A549 (cell line): Measurements from ENCODE around the gene TPSG1. TPM values are rescaled to one million over a fixed set of nuclear protein-coding genes. Genes with fewer than 3 reads are reported as not detected.

Experiments
- ATAC-seq, 2 experiments: fragments of 200-7000 bp in 1 of 2; fragments of >200 bp in 1 of 2; cut with Nextera tagmentation in 1 of 2; cut with Tn5 transposase in 1 of 2; 3 replicates each; pipeline versions ENCODE4 v1.8.0 to v1.9.1; 2018 to 2020; ENCODE audit warnings: mild to moderate bottlenecking in 1 of 2, moderate library complexity in 1 of 2
- CTCF ChIA-PET: fragments of 300-600 bp; sonication (Branson Sonifier 250); formaldehyde crosslinking; extraction: SDS; loops from one replicate; lab custom pipeline; 2021; ENCODE audit warnings: antibody characterized with exemption, inconsistent platforms; lab: Yijun Ruan, JAX
- POLR2A ChIA-PET: fragments of 350-600 bp; formaldehyde crosslinking; extraction: SDS; loops from one replicate; lab custom pipeline; 2021; ENCODE audit warnings: antibody characterized with exemption, inconsistent platforms; lab: Yijun Ruan, JAX
- DNase-seq, 2 experiments: peaks; one replicate each; pipeline versions ENCODE4 v3.0.0 to v3.0.0-alpha.2; 2011 to 2016; ENCODE audit warnings: low read depth in 1 of 2, low spot score in 1 of 2
- FAIRE-seq: peaks from 2 replicates; lab custom pipeline; 2011; peaks lifted over from hg19 to GRCh38; lab: Jason Lieb, UNC
- H3K27ac ChIP-seq, 2 experiments: fragments of >200 bp; sonication (Bioruptor Twin); formaldehyde crosslinking; 3 replicates each; pipeline ENCODE4 v1.5.1; 2016 to 2017
- H3K4me1 ChIP-seq: fragments of >200 bp; sonication (Bioruptor Twin); formaldehyde crosslinking; 3 replicates; pipeline ENCODE4 v1.6.1; 2016
- H3K4me2 ChIP-seq: fragments of >200 bp; sonication (Bioruptor Twin); formaldehyde crosslinking; 3 replicates; pipeline ENCODE4 v1.6.1; 2016
- H3K4me3 ChIP-seq: fragments of >200 bp; sonication (Bioruptor Twin); formaldehyde crosslinking; 3 replicates; pipeline ENCODE4 v1.5.1; 2016
- H3K9me3 ChIP-seq: fragments of >200 bp; sonication (Bioruptor Twin); formaldehyde crosslinking; 3 replicates; pipeline ENCODE4 v1.6.1; 2016
- BHLHE40 ChIP-seq: IDR thresholded peaks from 2 replicates; pipeline ENCODE4 v1.6.1; 2012; ENCODE audit warnings: low read depth, low read length, inconsistent platforms
- CBX8 ChIP-seq: fragments of 200-600 bp; sonication (generic); IDR thresholded peaks from 2 replicates; pipeline ENCODE4 v1.6.1; 2016
- CTCF ChIP-seq: fragments of >200 bp; sonication (Bioruptor Twin); formaldehyde crosslinking; IDR thresholded peaks from 3 replicates; pipeline ENCODE4 v1.5.1; 2016
- EHF ChIP-seq: fragments of 250-450 bp; sonication (Bioruptor Pico); IDR thresholded peaks from 2 replicates; pipeline ENCODE4 v1.5.0; 2020; ENCODE audit warnings: mild to moderate bottlenecking
- EHMT2 ChIP-seq: fragments of 200-600 bp; sonication (generic); IDR thresholded peaks from 2 replicates; pipeline ENCODE4 v1.6.1; 2016; ENCODE audit warnings: antibody characterized with exemption, low read depth, mild to moderate bottlenecking, moderate library complexity
- FOSB ChIP-seq: fragments of 250-450 bp; sonication (Bioruptor Pico); IDR thresholded peaks from 2 replicates; pipeline ENCODE4 v1.5.0; 2020; ENCODE audit warnings: mild to moderate bottlenecking, moderate library complexity
- HDAC2 ChIP-seq: fragments of 200-600 bp; sonication (generic); IDR thresholded peaks from 2 replicates; pipeline ENCODE4 v1.6.1; 2016
- HMGXB4 ChIP-seq: fragments of 250-450 bp; sonication (Bioruptor Pico); IDR thresholded peaks from 2 replicates; pipeline ENCODE4 v1.5.0; 2021; ENCODE audit warnings: mild to moderate bottlenecking, moderate library complexity, borderline replicate concordance
- HOXA7 ChIP-seq: fragments of 250-450 bp; sonication (Bioruptor Pico); IDR thresholded peaks from 2 replicates; pipeline ENCODE4 v1.5.0; 2020; ENCODE audit warnings: mild to moderate bottlenecking, moderate library complexity
- JUNB ChIP-seq: fragments of >200 bp; sonication (Bioruptor Twin); formaldehyde crosslinking; IDR thresholded peaks from 2 replicates; pipeline ENCODE4 v1.6.1; 2016
- KDM1A ChIP-seq: fragments of 200-600 bp; sonication (generic); IDR thresholded peaks from 2 replicates; pipeline ENCODE4 v1.6.1; 2016; ENCODE audit warnings: low read depth, mild to moderate bottlenecking
- MAZ ChIP-seq: fragments of 150-350 bp; IDR thresholded peaks from 2 replicates; pipeline ENCODE4 v1.6.1; 2014; ENCODE audit warnings: antibody characterized with exemption, low read depth, low read length, borderline replicate concordance
- MYC ChIP-seq: IDR thresholded peaks from 2 replicates; pipeline ENCODE4 v1.6.1; 2012; ENCODE audit warnings: mild to moderate bottlenecking, inconsistent platforms, low read length, improper control_type of control experiment, borderline replicate concordance
- RAD21 ChIP-seq, 2 experiments: fragments of >200 bp in 1 of 2; sonication (Bioruptor Twin) in 1 of 2; formaldehyde crosslinking in 1 of 2; IDR thresholded peaks in 1 of 2; conservative IDR thresholded peaks in 1 of 2; 2 replicates in 1 of 2; 3 replicates in 1 of 2; pipeline ENCODE4 v1.6.1; 2012 to 2018; ENCODE audit warnings: inconsistent platforms in 1 of 2
- RFX5 ChIP-seq: fragments of 450-650 bp; IDR thresholded peaks from 2 replicates; pipeline ENCODE4 v1.7.1; 2014; ENCODE audit warnings: antibody characterized with exemption, mild to moderate bottlenecking, moderate library complexity
- SMC3 ChIP-seq: fragments of >200 bp; sonication (Bioruptor Twin); formaldehyde crosslinking; IDR thresholded peaks from 3 replicates; pipeline ENCODE4 v1.6.1; 2018; ENCODE audit warnings: inconsistent platforms
- SREBF2 ChIP-seq: fragments of 450-650 bp; IDR thresholded peaks from 2 replicates; pipeline ENCODE4 v1.6.1; 2014; ENCODE audit warnings: mild to moderate bottlenecking, moderate library complexity
- WGBS: methylation state at CpG from one replicate; pipeline ENCODE4 v1.1.6; 2017; ENCODE audit errors: missing lambda C conversion rate; 5-methylcytosine and 5-hydroxymethylcytosine counted together
- polyA plus RNA-seq, 4 experiments: library from polyadenylated mRNA; depleted of rRNA in 3 of 4; stranded (reverse); fragments of >200 nt; fragmentation: RNase III in 1 of 4; extraction: RNeasy Plus Mini Kit Qiagen cat#74134 plus additional on column Dnase treatment in 1 of 4; gene quantifications; 2 replicates in 3 of 4; 3 replicates in 1 of 4; pipeline ENCODE4 v1.2.3, GENCODE V29; 2011 to 2017
- TF ChIP-seq, protein P1 (sequence below): fragments of >200 bp; sonication (Bioruptor Twin); formaldehyde crosslinking; IDR thresholded peaks from 2 replicates; pipeline ENCODE4 v1.6.1; 2016
- TF ChIP-seq, protein P2 (sequence below): IDR thresholded peaks from 2 replicates; pipeline ENCODE4 v1.6.1; 2012
- TF ChIP-seq, protein P3 (sequence below): fragments of >200 bp; sonication (Bioruptor Twin); formaldehyde crosslinking; IDR thresholded peaks from 3 replicates; pipeline ENCODE4 v1.6.1; 2016
- TF ChIP-seq, protein P4 (sequence below): IDR thresholded peaks from 2 replicates; pipeline ENCODE4 v1.6.1; 2012

TPSG1 gene
- polyA plus RNA-seq, 2 of the 4 experiments (the other 2 are of a cell fraction) = not detected

DNA sequence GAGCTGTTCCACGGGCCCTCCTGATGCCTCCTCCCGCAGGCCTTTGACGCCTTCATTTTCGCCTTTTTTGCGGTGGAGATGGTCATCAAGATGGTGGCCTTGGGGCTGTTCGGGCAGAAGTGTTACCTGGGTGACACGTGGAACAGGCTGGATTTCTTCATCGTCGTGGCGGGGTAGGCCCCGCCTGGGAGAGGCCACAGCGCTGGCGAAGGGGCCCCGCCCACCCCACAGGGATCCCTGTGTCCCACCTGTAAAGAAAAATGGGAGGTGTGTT is 29.7 kb downstream of the TPSG1 start:
- POLR2A ChIA-PET = no interaction called here
- Histone ChIP-seq H3K4me2 (no peak overlapping the region), H3K9me3 (no peaks in the 10 kb centered on the region), H3K4me3 (no peak overlapping the region), H3K27ac (no peak overlapping the region), H3K4me1 (peaks cover 27% of the 10 kb centered on the region)
- DNase-seq = no peak
- ATAC-seq = no peak
- CTCF ChIA-PET = interaction anchor here (1.6 to 5.8 kb wide), 5 partner anchors 8 to 46 kb away, joined by 3 to 53 read pairs (median 13); no protein-coding TSS in a partner anchor
- 92% methylated on average over 14 of the region's 14 CpGs for WGBS
- no peak for FAIRE-seq
- no peak for TF ChIP-seq HMGXB4 (CRISPR knock-in tag)
- TF ChIP-seq, protein P1, sequence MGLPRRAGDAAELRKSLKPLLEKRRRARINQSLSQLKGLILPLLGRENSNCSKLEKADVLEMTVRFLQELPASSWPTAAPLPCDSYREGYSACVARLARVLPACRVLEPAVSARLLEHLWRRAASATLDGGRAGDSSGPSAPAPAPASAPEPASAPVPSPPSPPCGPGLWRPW = no peak
- TF ChIP-seq SREBF2 = no peak
- TF ChIP-seq FOSB = no peak
- TF ChIP-seq RFX5 = no peak
- TF ChIP-seq, protein P2, sequence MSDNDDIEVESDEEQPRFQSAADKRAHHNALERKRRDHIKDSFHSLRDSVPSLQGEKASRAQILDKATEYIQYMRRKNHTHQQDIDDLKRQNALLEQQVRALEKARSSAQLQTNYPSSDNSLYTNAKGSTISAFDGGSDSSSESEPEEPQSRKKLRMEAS = no peak
- TF ChIP-seq, protein P3, sequence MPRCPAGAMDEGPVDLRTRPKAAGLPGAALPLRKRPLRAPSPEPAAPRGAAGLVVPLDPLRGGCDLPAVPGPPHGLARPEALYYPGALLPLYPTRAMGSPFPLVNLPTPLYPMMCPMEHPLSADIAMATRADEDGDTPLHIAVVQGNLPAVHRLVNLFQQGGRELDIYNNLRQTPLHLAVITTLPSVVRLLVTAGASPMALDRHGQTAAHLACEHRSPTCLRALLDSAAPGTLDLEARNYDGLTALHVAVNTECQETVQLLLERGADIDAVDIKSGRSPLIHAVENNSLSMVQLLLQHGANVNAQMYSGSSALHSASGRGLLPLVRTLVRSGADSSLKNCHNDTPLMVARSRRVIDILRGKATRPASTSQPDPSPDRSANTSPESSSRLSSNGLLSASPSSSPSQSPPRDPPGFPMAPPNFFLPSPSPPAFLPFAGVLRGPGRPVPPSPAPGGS = no peak
- no peak for TF ChIP-seq EHF (CRISPR knock-in tag)
- TF ChIP-seq EHMT2 = no peak
- no peak for TF ChIP-seq RAD21 (conservative IDR thresholded peaks at IDR 0.05 in 1 of 2, IDR thresholded peaks at IDR 0.05 in 1 of 2)
- no peak for TF ChIP-seq MYC

GRCh38 chr16:1194665-1195392 is 30.2 kb downstream of the TPSG1 start:
- no peak overlapping the region for H3K4me3 ChIP-seq
- no peak for FAIRE-seq
- TF ChIP-seq HDAC2 = no peak
- peak; percentile 99 for TF ChIP-seq SMC3
- no peak for TF ChIP-seq MAZ
- TF ChIP-seq BHLHE40 = no peak
- TF ChIP-seq KDM1A = no peak
- TF ChIP-seq JUNB = no peak
- peak; percentile 89 for TF ChIP-seq CTCF
- TF ChIP-seq HOXA7 (CRISPR knock-in tag) = no peak
- TF ChIP-seq CBX8 = no peak
- TF ChIP-seq, protein P4, sequence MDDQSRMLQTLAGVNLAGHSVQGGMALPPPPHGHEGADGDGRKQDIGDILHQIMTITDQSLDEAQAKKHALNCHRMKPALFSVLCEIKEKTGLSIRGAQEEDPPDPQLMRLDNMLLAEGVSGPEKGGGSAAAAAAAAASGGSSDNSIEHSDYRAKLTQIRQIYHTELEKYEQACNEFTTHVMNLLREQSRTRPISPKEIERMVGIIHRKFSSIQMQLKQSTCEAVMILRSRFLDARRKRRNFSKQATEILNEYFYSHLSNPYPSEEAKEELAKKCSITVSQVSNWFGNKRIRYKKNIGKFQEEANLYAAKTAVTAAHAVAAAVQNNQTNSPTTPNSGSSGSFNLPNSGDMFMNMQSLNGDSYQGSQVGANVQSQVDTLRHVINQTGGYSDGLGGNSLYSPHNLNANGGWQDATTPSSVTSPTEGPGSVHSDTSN = no peak
- TF ChIP-seq RAD21 (conservative IDR thresholded peaks at IDR 0.05 in 1 of 2, IDR thresholded peaks at IDR 0.05 in 1 of 2) = peak; percentile 83 to 95
- H3K27ac ChIP-seq = peak overlapping the region in 1 of 2 experiments; percentile 57; a peak in 3 of 6 replicates
- ChIA-PET POLR2A (no interaction called here), CTCF (interaction anchor here (0.7 to 5.8 kb wide), 34 partner anchors 7 to 434 kb away, joined by 3 to 53 read pairs (median 4); partner anchors contain the start of gene MSLN)
- no peaks in the 10 kb centered on the region for H3K9me3 ChIP-seq
- H3K4me1 ChIP-seq = peaks cover 27% of the 10 kb centered on the region
- ATAC-seq = peak; percentile 21 to 65; a peak in 3 of 6 replicates
- 0 out of 3 replicates have a peak overlapping the region, but pooled peaks have one; percentile 30 for H3K4me2 ChIP-seq
- WGBS = 58% methylated on average over 16 of the region's 61 CpGs
- DNase-seq = no peak
